Measurements from ENCODE around the gene PRICKLE1.

Gene PRICKLE1

DNA sequence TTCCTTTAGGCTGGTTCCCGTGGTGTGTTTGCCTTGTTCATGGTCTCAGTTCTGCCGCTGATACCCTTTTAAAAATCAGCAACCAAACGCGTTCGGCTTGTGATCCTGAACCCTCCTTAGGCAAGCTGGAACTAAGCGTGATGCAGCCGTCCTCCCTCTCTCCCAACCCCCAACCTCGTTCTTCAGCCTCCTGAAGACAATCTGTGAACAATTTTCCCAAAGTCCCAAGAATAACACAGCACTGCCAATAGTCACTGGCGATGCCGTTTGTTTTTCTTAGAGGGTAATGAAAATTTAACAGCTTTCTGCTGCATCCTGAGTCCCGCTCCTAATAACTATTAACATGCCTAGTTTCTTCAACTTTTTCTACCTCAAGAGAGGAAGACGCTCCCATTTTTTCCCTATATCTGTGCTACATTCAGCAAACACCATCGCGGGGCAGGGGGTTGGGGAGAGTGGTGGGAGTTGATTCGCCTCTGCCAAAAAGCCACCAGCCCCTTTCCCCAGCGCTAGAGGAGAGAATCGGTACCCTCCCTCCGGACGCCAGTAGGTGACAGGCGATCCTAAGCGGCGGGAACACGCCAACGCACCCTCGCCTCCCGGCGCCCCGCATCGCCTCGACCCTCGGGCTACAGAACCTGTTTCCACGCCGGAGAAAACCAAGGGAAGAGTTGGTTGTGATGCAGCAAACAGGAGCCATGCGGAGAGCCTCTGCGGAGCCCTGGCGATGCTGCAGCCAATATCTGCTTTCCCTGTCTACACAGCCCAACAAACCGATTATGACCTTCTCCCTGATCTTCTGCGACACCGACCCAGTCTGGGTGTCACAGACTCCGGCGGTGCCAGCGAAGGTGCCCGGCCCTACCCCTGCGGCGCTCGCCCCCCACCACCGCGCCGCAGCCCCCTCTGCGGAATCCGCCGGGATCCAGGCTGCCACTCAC, 752 bp downstream of the PRICKLE1 start:
- no peak for DNase-seq (ENCODE audit: low read depth)

DNA sequence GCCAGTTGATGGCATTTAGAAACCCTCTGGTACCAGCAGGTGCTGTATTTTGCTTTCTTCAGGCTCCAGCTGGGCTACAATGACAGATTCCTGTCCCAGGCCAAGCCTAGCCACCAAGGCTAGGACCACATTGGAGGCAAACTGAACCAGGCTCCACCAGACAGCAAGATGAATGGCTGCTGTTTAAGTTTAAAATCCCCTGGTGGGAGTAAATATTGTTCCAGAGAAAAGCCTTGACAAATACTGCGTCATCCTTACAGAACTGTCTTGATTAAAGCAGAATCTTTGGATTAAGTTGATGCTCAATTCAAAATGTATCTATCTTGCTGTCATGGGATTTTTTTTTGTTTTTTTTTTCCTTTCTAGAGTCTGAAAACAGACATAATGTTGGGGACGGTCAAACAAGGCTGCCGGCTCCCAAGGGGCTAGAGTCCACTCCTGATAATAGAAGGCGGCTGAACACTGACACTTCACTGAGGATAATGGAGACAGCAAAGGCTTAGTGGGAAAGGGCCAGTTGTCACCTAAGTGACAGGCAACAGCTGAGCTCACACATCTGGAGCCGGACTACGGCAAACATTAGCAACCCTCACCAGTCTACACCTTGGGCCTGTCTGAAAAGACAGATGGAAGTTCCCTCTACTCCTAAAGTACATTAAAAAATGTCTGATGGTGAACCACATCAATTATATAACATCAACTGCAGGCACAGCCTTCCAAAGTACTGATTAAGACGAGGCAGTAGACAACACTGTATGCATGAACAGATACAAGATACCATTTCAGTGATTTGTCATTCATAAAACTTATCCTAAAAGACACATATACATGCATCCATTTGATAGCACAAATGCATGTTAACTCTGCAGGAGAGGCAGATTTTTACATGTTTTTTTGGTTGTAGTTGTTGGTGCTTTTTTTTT, 1.7 kb downstream of the PRICKLE1 start:
- DNase-seq (ENCODE audit: low read depth) = no peak

DNA sequence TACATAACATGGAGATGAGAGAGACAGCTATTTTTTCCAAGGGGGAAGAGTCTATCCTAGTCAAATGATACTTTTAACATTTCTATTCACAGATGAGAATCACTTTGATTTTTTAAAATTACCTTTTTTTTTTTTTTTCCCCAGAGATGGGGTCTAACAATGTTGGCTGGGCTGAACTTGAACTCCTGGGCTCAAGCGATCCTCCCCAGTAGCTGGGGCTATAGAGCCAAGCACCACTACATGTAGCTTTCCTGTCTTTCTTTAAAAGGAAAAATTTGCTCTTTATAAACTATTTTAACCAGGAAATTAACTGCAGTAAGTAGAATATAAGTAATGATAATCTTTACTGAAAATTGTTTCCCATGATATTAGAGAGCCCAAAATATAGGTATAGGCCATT, 3.3 kb downstream of the PRICKLE1 start:
- DNase-seq (ENCODE audit: low read depth) = no peak

DNA sequence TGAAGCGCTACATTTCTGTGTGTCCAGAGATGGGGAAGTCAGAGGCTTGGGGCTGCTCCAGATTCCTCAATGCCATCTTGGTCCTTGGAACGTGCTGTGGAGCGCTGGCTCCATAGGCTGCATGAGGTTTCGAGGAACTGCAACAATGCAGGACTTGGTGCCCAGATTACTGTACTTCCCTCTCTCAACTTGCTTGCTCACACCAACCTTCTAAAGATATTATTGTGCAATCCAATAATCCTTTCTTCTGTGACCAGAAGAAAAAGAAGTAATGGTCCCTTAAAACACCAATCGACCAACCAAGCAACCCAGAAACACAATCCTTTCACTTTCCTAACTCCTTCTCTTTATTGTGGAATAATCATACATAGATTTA, 3.7 kb downstream of the PRICKLE1 start:
- no peak for DNase-seq (ENCODE audit: low read depth)

DNA sequence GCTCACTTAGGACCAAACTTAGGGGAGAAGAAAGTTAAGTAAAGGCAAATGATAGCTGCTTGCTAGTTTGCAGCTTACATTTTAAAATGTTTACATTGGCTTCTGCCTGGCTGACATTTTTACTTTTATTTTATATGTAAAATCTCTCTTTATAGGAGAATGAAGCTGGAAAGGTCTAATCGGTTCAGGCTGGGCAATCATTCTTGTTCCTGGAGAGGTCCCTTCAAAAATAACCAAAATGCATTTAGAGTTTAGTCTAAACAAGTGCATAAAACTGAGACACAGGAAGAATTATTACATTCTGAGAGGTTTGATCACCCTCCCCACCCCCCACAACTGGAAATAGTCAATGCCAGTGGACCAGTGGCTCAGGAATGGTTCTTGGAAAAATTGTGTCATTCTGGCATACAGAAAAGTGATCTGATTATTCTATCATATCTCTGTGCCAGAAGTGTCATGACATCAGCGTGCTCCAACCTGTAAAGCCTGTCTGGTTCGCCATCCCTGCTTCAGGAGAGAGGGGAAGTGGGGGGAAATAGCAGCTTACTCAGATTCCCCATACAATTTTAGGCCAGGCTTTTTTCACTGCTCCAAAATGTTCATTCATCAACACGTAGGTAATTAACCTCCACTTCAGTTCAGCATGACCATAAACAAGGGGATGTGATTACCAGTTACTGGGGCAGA, 4.2 kb downstream of the PRICKLE1 start:
- DNase-seq (ENCODE audit: low read depth) = no peak

DNA sequence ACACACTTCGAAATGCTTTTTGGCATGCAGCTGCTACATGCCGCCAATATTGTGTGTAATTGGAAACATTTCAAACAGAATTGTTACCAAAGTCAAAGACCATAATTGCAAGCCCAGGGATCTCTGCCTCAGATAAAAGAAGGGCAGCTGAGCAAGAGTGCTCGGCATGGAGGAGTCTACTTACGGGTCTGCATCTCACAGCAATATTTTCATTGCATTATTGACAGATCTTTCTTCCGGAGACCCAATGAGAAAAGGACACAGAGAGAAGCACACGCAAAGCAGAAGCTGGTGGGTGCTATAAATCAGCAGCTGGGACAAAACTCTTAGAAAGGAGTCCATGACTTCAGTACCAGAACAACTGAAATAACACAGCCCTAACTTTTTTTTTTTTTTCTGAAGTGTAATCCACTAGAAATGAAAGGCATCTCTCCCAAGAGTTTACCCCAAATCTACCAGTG, 4.9 kb downstream of the PRICKLE1 start:
- no peak for DNase-seq (ENCODE audit: low read depth)

DNA sequence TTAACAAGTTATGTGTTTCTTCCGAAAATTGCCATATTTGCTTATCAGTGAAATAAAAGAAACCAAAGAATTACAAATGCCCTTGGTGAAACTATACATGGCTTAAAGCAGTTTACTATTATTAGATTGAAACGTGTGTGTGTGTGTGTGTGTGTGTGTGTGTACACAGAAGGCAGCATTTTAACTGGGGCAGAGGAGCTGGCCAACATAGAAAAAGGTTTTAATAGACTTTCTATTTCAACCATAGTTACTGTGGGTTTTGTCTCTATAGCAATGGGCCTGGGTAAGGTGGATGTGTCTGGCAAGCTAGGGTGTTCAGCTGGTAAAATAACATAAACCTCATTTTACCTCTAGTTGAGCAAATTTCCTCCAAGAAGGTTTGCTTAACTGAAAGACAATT, 6.5 kb downstream of the PRICKLE1 start:
- DNase-seq (ENCODE audit: low read depth) = no peak

DNA sequence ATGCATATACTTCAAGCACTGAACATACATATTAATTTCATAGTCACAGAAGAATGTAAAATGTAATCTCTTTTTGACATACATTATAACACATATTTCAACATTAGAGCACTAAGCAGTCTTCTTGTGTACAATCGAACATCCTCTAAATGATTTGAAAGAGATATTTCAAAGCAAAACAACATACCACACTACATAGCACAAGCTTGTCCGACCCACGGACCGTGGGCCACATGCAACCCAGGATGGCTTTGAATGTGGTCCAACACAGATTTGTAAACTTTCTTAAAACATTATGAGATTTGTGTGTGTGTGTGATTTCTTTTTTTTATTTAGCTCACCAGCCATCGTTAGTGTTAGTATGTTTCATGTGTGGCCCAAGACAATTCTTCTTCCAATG, 7.0 kb downstream of the PRICKLE1 start:
- DNase-seq (ENCODE audit: low read depth) = no peak

DNA sequence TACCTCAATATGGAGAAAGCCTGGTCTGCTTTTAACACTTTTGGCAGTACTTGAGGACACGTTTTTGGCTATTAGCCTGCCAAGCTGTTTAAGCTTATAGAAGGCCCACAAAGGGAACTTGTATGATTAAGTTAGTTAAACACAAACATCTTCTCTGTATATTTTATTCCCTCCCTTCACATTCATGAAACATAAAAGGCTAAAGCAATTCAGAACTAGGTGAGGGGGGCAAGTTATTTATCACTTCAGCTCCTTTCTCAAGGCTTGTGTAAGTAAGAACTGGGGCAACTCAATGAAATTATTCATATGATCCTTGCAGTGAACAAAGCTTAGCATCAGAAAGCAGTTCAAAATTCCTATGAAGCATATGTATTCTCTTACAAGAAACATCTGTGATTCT, 7.5 kb downstream of the PRICKLE1 start:
- DNase-seq (ENCODE audit: low read depth) = no peak

DNA sequence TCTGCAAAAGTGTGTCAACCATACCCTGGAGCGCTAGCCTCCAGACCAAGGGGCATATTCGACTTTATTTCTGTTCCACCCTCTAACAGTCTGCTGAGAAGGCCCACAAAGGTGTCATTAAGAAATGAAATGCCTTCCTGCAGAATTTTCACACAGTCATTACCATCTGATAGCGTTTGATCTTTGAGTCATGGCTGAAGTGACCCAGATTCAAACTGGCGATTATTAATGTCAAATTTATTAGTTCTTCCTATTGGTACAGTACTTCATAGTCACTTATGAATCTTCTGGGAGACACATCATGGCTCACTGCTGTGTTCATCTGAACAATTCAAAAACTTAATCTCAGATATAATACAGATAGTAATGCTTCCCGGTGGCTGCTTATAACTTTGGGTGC, 13.2 kb downstream of the PRICKLE1 start:
- no peak for DNase-seq (ENCODE audit: low read depth)

DNA sequence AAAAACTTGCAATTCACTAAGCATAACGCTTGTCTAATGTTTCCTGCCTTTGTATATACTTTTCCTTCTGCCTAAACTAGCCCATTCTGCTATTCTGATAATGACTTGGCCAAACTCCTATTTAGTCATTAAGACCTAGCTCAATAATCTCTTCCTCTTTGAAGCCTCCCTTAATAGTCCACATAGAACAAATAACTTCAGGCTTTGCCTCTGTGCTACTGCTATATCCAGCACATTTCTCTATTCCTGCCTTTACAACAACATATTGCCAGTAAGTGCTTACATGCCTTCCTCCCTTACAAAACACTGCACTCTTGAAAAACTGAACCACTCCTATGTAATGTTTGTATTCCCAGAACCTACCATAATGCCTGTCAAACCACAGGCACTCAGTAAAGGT, 13.8 kb downstream of the PRICKLE1 start:
- no peak for DNase-seq (ENCODE audit: low read depth)

DNA sequence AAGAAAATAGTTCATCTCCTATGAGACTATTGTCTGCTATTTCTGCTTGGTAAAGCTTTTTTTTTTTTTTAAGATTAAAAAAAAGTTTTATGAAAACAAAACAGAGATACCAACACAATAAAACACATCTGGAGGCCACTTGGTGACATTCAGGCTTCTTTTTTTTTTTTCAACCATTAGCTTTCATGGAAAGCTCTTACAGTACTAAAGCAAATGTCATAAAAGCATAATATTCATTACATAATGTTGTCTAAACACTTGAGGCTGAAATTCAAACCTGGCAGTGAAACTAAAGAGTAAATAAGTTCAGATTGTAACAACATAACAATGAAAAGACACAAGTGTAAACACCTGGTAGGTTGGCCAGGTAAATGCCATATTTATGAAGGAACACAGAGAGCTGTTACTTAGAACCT, 14.7 kb downstream of the PRICKLE1 start:
- no peak for DNase-seq (ENCODE audit: low read depth)

DNA sequence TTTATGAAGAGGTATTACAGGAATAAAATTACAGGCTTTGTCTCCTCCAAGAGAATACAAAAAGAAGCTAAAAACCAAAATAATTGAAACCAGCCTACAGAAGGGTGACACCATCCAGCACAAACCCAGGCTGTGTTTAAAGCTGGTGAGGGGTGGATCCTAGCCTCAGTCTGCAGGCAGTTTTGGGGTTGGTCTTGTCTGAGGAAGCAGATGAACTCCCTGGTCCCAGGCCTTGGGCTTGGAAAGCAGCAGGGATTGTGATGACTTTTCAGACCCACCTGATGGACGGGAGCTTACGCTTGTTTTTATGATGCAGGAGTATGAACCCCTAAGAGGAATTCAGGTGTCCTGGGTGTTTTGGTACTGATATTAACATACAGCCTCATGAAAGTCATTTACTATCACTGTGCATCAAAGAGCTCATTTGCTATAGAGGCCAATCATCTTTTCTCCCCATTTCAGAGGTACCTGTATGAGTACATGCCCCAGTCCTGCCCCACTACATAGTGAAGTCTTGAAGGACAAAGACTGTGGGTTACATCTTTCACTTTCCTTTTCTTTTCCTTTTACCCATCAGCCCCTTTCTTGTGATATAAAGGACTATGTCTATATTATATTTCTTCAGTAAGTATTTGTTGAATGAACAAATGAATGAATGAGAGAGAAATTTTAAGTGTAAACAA, 18.1 kb downstream of the PRICKLE1 start:
- DNase-seq (ENCODE audit: low read depth) = no peak

DNA sequence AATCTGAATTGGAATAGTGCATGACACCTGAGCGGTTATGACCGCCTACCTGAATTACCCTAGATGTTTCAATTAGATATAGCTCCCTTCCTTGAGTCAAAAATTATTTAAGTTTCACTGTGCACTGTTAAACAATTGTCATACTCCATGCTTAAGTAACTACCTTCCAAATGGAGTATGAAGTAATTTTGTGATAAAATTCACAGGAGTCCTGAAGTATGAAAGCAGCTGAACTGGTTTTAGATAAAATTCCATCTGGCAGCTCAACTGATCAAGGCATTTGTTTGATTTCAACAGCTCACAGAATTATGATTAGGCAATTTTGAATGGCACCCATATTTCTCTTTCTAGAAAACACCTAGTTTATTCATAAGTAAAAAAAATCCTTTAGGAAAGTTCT, 19.5 kb downstream of the PRICKLE1 start:
- DNase-seq (ENCODE audit: low read depth) = no peak

DNA sequence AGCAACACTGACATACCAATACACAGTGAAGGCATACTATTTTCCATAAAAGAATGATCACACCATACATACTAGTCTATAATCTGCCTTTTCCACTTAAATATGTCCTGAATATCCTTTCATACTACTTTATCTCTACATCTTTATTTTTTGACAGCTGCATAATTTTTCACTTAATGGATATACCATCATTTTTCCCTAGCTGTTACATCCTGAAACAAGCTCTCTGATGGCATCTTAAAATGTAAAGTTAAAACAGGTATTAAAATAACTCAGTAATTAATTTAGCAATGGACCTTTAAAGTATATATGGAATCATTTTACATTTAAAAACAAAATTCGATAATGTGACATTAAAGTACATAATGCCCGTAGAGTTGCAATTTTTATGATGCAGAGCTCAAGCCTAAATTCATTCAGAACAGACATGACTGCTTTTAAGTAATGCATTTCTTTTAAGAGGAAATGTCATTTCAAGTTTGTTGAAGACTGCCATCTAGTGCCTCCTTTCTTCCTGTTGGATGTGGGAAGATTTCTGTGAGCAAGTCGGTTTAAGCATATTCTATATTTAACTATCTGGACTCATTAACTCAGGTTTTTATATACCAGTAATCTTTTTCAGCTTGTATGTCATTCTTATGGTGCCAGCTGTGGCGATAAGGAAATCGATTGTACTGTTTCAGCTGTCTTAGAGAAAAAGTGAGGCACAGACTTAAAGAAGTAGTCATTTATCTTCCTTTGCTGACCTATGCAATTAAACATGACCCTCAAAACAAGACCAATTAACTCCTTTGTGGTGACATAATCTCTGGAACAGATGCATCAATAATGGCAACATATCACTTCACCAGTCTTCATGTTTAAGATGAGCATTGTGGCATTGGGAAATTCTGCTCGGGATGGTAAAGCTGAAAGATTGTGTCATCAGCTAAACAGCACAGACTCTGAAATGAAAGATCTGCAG, 20.3 kb downstream of the PRICKLE1 start:
- DNase-seq (ENCODE audit: low read depth) = no peak

DNA sequence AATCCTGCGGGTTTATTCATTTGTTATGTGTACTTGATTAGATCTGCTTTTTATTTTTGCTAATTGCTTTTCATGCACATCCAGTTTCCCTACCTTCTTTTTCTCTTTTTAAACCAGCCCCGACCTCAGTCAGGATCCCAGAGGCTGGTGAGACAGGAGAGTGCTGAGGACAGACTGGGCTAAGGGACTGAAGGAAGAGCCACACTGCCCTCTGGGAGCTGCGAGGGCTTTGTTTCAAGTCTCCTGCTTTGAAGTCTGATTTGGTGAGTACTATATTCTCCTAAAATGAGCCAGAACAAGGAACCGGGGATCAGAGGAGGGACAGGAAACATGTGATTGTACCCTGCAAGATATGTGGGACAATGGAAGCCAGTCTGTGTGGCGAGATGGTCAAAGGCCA, 23.9 kb downstream of the PRICKLE1 start:
- DNase-seq (ENCODE audit: low read depth) = no peak

DNA sequence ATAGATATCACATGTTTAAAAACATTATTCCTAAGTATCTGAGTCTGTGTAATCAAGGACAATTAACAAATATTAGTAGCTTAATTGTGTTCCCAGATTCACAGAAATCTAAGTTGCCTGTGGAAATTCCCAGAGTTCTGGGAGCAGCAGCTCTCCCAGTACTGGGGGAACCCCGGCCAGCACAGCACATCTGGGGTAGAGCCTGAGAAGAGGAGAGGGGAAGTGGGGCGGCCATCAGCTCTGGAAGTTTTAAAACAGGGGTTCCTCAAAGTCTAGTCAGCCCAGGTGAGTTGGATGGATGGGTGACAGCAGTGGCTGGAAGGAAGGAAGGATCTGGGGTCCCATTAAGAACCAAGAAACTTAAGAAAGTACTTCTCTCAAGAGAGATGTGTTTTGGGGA, 24.6 kb downstream of the PRICKLE1 start:
- no peak for DNase-seq (ENCODE audit: low read depth)

DNA sequence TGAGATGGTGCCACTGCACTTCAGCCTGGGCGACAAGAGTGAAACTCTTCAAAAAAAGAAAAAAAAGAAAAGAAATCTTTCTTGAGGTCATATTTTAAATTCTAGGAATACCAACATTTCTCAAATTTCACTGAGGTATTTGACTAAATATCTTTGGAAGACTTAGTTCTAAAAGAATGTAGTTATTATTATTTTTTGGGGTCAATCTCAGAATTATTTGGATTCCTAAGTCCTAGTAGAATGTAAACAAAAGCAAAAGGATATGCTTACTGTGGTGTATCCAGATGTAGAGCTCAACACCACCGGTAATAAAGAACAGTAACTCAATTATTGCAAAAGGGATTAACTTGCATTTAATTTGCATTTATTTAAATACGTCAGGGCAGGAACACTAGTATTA, 25.0 kb downstream of the PRICKLE1 start:
- no peak for DNase-seq (ENCODE audit: low read depth)

DNA sequence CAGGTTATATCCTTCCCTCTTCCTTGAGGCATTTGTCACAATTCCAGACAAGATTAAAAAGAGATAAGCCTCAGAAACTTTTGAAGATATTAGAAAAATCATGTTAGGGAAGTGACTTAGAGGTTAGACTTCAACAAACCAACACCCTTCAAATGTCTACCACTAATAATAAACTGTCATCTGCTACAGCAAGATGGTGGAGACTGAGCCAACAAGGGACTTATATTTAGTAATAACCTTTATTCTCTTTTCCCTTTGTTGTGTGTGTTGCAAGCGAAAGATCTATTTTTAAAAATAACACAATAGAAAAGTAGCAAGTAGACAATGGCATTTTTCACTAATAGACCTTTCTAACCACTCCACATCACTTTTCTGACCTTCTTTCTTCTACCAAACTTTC, 28.6 kb downstream of the PRICKLE1 start:
- no peak for DNase-seq (ENCODE audit: low read depth)

DNA sequence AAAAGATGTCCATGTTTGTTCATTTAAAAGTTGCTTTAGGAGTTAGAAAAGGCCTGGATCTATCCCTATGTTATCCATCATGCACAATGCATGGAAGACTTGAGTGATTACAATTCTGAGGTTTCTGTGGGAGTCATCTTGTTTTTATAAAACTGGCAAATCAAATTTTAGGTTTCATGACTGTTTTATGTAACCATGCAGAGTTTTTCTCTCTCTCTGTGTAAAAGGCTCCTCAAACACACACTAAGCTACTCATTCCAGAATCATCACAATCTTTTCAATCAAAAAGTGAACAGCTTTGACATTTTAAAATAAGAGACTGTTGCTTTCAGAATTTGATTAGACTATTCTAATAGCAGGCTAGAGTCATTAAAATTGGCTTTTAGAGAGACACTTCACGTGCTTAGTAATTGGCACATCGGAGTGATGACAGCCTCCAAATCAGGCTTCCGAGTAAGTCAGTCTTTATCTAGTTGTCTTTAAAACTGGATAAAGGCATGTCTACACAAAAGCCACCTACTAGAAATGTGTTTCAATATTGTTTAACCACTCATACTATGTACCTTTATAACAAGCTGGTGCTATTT, 31.9 kb downstream of the PRICKLE1 start:
- DNase-seq (ENCODE audit: low read depth) = no peak
